ENCODE measurements around the gene TEX54.

DNA sequence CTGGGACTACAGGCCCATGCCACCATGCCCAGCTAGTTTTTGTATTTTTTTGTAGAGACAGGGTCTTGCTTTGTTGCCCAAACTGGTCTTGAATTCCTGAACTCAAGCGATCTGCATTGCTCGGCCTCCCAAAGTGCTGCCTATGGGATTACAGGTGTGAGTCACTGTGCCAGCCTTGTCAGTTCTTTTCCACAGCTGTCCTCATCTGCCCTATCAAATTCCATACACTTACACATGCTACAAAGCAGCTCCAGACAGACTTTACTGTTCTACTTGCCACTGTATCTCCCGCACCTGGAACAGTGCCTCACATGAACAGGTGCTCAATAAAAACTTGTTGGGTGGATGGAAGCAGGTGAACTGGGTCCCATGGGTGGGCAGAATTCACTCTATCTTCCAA lies 9.0 kb downstream of the TEX54 start:
- TF ChIP-seq POLR2A (IDR thresholded peaks at IDR 0.05; ENCODE audit: low read length): no peak
- no peak for TF ChIP-seq GATA1 (IDR thresholded peaks at IDR 0.05; ENCODE audit: low read depth, low read length)

Data from erythroblast (primary cell).